HG02852 (cell line): ENCODE data around the gene NXN.
"Not testable (repeated sequence)": the region's sequence is repeated elsewhere in the genome, so short reads cannot be mapped to it uniquely, and the experiment has no call there.

Experiments
- ATAC-seq: cut with Tn5 transposase; IDR thresholded peaks from one replicate; pipeline ENCODE4 v1.9.1; 2021; ENCODE audit warnings: mild to moderate bottlenecking, moderate library complexity; ENCODE audit not compliant: unreplicated experiment

NXN gene

GRCh38 chr17:896953-897661 is 82.5 kb downstream of the NXN start:
- no peak for ATAC-seq

- ATAC-seq: no peak
These were observed 83.1 kb downstream of the NXN start for GRCh38 chr17:896454-896853.

- no peak for ATAC-seq
These were observed 86.6 kb downstream of the NXN start for GRCh38 chr17:892958-893357.

- no peak for ATAC-seq
These were observed 90.6 kb downstream of the NXN start for GRCh38 chr17:888998-889441.

- no peak for ATAC-seq
These were observed 91.9 kb downstream of the NXN start for GRCh38 chr17:887551-888209.

GRCh38 chr17:885971-886571 is 93.5 kb downstream of the NXN start:
- no peak for ATAC-seq

- no peak for ATAC-seq
These were observed 96.0 kb downstream of the NXN start for GRCh38 chr17:883586-883962.

GRCh38 chr17:882827-883585 is 96.6 kb downstream of the NXN start:
- no peak for ATAC-seq

GRCh38 chr17:881778-882177 is 97.8 kb downstream of the NXN start:
- no peak for ATAC-seq

- ATAC-seq: no peak
These were observed 98.9 kb downstream of the NXN start for GRCh38 chr17:880443-881269.

GRCh38 chr17:879546-880442 is 99.8 kb downstream of the NXN start:
- ATAC-seq: no peak

GRCh38 chr17:877630-878029 is 101.9 kb downstream of the NXN start:
- ATAC-seq: no peak

- no peak for ATAC-seq
These were observed 103.3 kb downstream of the NXN start for GRCh38 chr17:876272-876671.

GRCh38 chr17:874590-874989 is 105.0 kb downstream of the NXN start:
- ATAC-seq: not testable (repeated sequence)

- no peak for ATAC-seq
These were observed 106.7 kb downstream of the NXN start for GRCh38 chr17:872855-873254.

GRCh38 chr17:871751-872519 is 107.6 kb downstream of the NXN start:
- ATAC-seq: no peak

GRCh38 chr17:869567-870525 is 109.7 kb downstream of the NXN start:
- no peak for ATAC-seq

GRCh38 chr17:869086-869485 is 110.5 kb downstream of the NXN start:
- ATAC-seq: no peak
